ENCODE data around the gene SMS.
A peak's percentile ranks its signal among the peaks of the same experiment; 100 is the strongest.

SMS gene

GRCh38 chrX:21975812-21976211 is 35.3 kb downstream of the SMS start:
- no peak for DNase-seq (ENCODE audit: low read depth in 4 of 4, low spot score in 1 of 4)

GRCh38 chrX:21978346-21978745 is 37.8 kb downstream of the SMS start:
- no peak for DNase-seq (ENCODE audit: low read depth in 4 of 4, low spot score in 1 of 4)

- no peak for DNase-seq (ENCODE audit: low read depth in 4 of 4, low spot score in 1 of 4)
Measured at GRCh38 chrX:21982311-21982710, 41.8 kb downstream of the SMS start.

DNA sequence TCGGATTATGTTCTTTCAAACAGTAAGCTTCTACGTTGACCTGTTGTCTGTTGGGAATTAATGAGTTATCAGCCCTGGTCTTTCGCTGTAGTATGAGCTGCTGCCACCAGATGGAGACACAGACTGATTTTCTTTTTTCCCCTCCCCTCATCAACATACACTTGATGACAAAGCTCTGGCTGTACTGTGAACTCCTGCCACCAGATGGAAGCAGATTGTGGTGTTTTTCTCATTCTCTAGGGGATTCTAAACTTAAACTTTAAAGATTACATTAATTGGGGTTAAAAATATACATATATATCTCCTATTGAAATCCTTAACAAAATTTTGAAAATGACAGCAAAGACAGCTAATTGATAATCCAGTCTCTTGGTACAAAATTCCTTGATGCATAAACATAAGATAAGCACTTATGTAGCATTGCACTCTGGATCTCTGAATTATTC is 44.8 kb downstream of the SMS start:
- DNase-seq (ENCODE audit: low read depth in 4 of 4, low spot score in 1 of 4), result peak in 3 of 4 experiments; percentile 21 to 47 (median 25)

- no peak for DNase-seq (ENCODE audit: low read depth in 4 of 4, low spot score in 1 of 4)
Measured at GRCh38 chrX:21986596-21986995, 46.1 kb downstream of the SMS start.

GRCh38 chrX:21989384-21989783 is 48.9 kb downstream of the SMS start:
- peak in 1 of 4 experiments; percentile 24 for DNase-seq (ENCODE audit: low read depth in 4 of 4, low spot score in 1 of 4)

DNA sequence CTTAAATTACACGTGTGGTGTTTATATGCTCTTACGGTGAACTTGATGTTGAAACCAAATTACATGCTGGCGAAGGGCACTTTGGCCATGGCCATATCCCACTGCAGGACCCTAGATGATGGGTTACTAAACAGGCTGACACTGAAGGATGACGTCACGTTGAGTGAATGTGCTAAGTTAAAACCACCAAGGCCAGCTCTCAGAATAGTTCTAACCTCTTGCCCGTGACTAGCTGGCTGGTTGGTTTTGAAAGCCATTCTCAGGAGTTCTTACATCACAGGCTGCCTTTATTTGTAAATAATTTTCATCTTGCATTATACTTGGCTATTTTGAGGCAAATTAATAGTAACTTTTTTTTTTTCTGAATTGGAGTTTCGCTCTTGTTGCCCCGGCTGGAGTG is 50.3 kb downstream of the SMS start:
- no peak for DNase-seq (ENCODE audit: low read depth in 4 of 4, low spot score in 1 of 4)

GRCh38 chrX:21991504-21991903 is 51.0 kb downstream of the SMS start:
- no peak for DNase-seq (ENCODE audit: low read depth in 4 of 4, low spot score in 1 of 4)

- DNase-seq (ENCODE audit: low read depth in 4 of 4, low spot score in 1 of 4), result no peak
Measured at GRCh38 chrX:21993265-21993664, 52.8 kb downstream of the SMS start.

DNA sequence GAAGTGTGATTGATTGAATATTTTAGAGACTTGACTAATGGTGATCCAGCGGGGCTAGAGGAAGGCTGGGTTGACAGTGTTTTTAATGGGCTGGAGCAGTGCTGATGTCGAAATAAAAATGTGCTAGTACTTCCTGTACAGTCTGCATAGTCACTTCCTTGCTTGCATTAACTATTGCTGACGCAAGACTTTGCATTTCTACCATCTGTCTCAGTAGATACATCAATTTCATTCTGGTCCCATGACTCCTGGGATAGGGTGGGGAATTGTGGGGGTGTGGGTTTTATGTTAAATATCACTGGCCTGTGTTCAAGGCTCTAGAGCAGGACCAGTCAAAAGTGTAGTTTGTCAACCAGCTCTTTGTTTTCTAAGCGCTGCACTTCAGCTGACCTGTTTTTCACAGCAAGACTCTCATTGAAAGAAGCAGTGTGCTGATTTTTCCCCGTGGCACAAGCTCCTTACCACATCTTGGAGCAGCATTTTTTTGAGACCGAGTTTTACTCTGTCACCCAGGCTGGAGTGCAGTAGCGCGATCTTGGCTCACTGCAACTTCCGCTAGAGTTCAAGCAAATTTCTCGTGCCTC is 56.5 kb downstream of the SMS start:
- DNase-seq (ENCODE audit: low read depth in 4 of 4, low spot score in 1 of 4), result no peak

- no peak for DNase-seq (ENCODE audit: low read depth in 4 of 4, low spot score in 1 of 4)
Measured at GRCh38 chrX:21998037-21998436, 57.5 kb downstream of the SMS start.

DNA sequence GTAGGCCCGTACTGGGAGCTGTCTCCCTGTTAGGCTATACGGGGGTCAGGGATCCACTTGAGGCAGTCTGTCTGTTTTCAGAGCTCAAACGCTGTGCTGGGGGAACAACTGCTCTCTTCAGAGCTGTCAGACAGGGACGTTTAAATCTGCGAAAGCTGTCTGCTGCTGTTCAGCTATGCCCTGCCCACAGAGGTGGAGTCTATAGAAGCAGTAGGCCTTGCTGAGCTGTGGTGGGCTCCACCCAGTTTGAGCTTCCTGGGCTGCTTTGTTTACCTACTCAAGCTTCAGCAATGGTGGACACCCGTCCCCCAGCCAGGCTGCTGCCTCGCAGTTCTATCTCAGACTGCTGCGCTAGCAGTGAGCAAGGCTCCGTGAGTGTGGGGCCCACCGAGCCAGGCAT is 64.4 kb downstream of the SMS start:
- no peak for DNase-seq (ENCODE audit: low read depth in 4 of 4, low spot score in 1 of 4)

DNA sequence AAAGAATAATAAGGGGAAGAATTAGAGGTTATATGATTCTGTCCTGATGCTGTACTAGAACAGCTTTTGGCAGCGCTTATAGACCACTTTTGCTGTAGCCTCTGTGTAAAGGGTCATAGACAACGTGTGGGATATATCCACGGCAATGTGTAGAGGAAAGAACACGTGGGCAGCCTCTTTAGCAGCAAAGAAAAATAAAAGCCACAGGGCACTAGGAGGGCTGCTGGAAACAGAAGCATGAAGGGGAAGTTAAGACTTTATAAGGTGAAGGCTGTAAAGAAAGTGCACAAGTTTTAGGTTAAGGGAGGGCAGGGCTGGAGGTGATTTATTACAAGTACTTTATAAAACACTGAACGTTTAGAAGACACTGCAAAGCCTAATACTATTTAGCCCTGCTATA is 71.5 kb downstream of the SMS start:
- no peak for DNase-seq (ENCODE audit: low read depth in 4 of 4, low spot score in 1 of 4)

DNA sequence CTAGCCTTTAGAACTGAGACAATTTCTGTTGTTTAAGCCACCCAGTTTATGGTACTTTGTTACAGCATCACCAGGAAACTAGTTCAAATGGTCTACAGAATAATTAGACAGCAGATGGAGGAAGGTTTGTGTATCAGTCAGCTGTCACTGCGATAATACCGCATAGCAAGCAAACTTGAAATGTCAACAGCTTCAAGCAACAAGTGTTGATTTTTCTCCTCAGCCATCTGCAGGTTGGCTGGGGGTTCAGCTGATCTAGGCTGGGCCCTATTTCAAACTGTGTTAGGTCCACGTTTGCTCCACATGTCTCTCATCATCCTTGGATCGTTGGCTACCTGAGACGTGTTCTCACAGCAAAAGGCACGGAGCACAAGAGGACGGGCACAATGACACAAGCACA is 72.4 kb downstream of the SMS start:
- no peak for DNase-seq (ENCODE audit: low read depth in 4 of 4, low spot score in 1 of 4)

DNA sequence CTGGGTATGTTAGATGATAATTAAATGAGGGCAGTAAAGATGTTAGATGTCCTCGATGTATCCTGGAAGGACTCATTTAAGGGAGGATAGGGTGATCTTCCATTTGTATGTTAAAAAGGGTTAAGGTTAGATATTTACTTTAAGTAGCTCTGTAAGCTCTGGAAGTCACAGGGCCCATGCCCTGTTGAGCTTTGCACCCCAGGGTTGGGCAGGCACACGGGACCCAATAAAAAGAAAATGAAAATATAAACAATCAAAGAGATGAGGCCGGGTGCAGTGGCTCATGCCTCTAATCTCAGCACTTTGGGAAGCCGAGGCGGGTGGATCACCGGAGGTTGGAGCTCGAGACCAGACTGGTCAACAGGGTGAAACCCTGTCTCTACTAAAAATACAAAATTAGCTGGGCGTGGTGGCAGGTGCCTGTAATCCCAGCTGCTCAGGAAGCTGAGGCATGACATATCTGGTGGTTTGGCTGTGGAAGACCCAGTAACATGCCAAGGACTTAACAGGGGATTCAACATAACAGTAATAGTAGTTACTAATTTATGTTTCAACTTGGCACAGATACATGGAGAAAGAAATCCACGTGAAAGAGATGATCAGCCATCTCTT is 74.7 kb downstream of the SMS start:
- DNase-seq (ENCODE audit: low read depth in 4 of 4, low spot score in 1 of 4), result no peak

DNA sequence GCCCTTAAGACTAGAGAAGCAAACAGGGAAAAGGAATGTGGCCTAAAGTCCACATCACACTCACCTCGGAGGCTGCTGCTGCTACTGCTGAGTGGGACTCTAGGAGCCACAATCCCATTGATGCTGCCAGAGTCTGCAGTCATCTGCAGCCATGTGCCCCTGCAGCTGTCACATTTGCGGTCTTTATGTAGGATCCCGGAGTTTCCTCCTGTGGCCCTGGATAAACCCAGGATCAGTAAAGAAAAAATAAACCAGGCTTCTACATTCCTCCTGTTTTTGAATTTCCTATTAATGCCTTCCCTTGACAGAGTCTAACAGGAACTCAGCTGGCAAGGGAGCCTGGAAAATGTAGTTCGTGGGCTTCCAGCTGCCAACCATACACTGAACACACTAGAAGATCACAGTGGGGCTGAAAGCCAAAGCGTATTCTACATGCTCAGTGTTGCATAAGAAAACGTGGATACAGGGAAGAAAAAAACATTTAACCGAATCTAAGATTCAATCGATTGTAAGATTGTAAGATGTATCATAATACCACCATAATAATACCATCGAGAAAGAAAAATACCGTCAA is 81.3 kb downstream of the SMS start:
- no peak for DNase-seq (ENCODE audit: low read depth in 4 of 4, low spot score in 1 of 4)

GRCh38 chrX:22024577-22024976 is 84.1 kb downstream of the SMS start:
- no peak for DNase-seq (ENCODE audit: low read depth in 4 of 4, low spot score in 1 of 4)

DNA sequence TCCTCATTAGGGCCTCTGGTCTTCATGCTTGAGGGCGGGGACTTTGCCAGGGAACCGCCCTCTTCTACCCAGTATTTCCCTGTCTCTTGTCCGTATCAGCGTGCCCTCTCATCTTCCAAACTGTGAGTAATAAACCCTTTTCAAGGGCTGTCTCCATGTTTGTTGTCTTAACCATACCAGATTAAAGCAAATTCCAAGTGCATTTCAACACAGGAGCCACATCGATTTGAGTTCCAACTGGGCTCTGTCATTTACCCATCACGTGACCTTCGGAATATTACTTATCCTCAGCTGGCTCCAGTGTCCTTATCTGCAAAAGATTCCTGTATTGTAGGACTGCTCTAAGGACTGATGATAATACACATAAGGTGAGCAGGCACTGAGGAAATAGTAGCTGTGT is 85.2 kb downstream of the SMS start:
- no peak for DNase-seq (ENCODE audit: low read depth in 4 of 4, low spot score in 1 of 4)

DNA sequence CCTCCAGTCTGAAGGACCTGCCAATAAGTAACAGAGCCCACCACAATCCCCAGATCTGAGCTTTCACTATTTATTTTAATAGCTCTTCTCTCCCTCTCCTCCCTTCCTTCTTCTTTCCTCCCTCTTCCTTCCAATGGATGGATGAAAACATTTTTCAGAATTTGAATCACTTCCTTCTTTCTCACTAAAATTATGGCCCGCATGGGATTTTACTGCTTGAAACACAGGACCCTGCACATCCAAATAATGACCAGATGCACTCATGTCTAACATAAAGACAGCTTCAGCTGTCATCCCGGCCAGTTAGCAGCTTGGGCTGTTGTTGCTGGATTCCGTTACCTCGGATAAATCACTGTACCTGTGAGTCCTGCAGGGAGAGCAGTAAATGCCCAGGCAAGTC is 86.2 kb downstream of the SMS start:
- no peak for DNase-seq (ENCODE audit: low read depth in 4 of 4, low spot score in 1 of 4)

DNA sequence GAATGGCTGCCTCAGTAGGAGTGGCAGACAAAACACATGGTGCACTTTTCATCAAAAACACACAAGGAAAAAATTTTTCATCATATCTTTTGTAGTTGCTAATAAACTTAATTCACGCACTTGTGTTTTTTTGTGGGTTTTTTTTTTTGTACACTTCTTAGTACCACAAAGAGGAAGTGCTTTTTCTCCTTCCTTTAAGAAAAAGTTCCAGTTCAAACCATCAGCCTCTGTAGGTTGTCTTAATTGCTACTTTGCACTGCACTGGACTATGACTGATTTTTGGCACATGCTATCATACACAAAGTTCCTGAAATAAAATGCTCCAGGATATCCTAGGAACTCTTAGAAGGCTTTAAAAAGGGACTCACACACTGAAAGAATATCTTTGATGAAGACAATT is 91.6 kb downstream of the SMS start, which contains the start of gene PHEX:
TSS of gene PHEX (plus strand) at position 242 of the 400 bp plus-strand sequence. CDS start 681 bp downstream, outside the sequence.
- no peak for DNase-seq (ENCODE audit: low read depth in 4 of 4, low spot score in 1 of 4)

GRCh38 chrX:22032506-22032905 is 92.0 kb downstream of the SMS start:
- DNase-seq (ENCODE audit: low read depth in 4 of 4, low spot score in 1 of 4), result no peak

DNA sequence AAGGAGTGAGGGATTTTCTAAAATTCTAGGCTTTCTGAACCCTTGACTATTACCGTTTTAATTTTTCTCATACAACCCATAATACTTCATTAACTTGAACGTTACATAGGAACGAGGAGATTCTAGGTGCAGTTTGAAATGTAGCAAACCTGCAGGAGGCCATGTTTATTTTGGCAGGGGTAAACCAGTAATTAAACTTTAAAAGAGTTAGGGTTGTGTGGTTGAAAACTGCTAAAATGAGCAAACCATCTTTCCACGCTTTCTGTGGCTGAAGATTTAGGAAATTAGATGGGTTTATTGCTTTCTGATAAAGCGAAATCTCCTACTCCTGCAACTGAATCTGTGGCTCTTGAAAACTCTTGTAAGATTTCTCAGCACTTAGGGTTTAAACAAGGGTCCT is 93.3 kb downstream of the SMS start:
- no peak for DNase-seq (ENCODE audit: low read depth in 4 of 4, low spot score in 1 of 4)

DNA sequence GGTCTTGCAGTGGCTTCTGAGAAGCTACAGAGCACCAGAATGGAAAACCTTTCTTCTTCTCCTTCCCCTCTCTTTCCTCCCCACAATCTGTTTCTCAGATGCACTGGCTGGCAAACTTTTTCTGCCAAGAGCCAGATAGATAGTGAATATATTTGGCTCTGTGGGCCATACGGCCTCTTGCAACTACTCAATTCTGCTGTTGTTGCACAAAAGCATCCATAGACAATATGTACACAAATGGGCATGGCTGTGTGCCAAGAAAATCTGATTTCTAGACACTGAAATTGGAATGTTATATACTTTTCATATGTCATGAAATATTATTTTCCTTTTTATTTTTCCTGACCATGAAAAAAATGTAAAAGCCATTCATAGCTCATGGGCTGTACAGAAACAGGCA is 94.7 kb downstream of the SMS start:
- no peak for DNase-seq (ENCODE audit: low read depth in 4 of 4, low spot score in 1 of 4)
